Lung (tissue), 12 donors: ENCODE measurements around the gene XRCC3. TPM values are rescaled to one million over a fixed set of nuclear protein-coding genes. Genes with fewer than 3 reads are reported as not detected.

Experiments used
- ATAC-seq: fragments of 200-7000 bp; cut with Tn5 transposase; one replicate; pipeline ENCODE4 v1.9.1; 2020; ENCODE audit warnings: moderate number of reproducible peaks; ENCODE audit not compliant: insufficient read depth, low FRiP score
- DNase-seq, 3 donors: peaks; one replicate each; pipeline ENCODE4 v3.0.0-alpha.2; 2013 to 2017
- H3K27ac ChIP-seq, 2 donors: one replicate each; pipeline ENCODE4 v1.5.1; 2013; ENCODE audit warnings: mild to moderate bottlenecking in 2 of 2, moderate library complexity in 2 of 2, control low read depth in 1 of 2, inconsistent platforms in 1 of 2, low read depth in 1 of 2, low read length in 1 of 2
- H3K27me3 ChIP-seq, 3 donors: one replicate each; pipeline ENCODE4 v1.5.1; 2013; ENCODE audit warnings: low read length in 2 of 3; ENCODE audit not compliant: control insufficient read depth in 3 of 3, insufficient read depth in 3 of 3
- H3K36me3 ChIP-seq, 4 donors: one replicate each; pipeline ENCODE4 v1.5.1; 2013; ENCODE audit warnings: low read length in 4 of 4, mild to moderate bottlenecking in 1 of 4, moderate library complexity in 1 of 4; ENCODE audit not compliant: control insufficient read depth in 4 of 4, insufficient read depth in 4 of 4
- H3K4me1 ChIP-seq, 5 donors: one replicate each; pipeline ENCODE4 v1.5.1; 2013; ENCODE audit warnings: low read length in 5 of 5, mild to moderate bottlenecking in 2 of 5, moderate library complexity in 1 of 5; ENCODE audit not compliant: control insufficient read depth in 5 of 5, insufficient read depth in 5 of 5
- H3K4me3 ChIP-seq: one replicate; pipeline ENCODE4 v1.5.1; 2013; ENCODE audit warnings: mild to moderate bottlenecking, control low read depth, moderate library complexity
- H3K9ac ChIP-seq, 2 donors: one replicate each; pipeline ENCODE4 v1.5.1; 2013; ENCODE audit warnings: low read length in 2 of 2, control low read depth in 1 of 2; ENCODE audit not compliant: insufficient read depth in 1 of 2
- H3K9me3 ChIP-seq, 4 donors: one replicate each; pipeline ENCODE4 v1.5.1; 2013; ENCODE audit warnings: low read length in 3 of 4, mild to moderate bottlenecking in 1 of 4, moderate library complexity in 1 of 4; ENCODE audit not compliant: control insufficient read depth in 4 of 4, insufficient read depth in 3 of 4
- CTCF ChIP-seq: IDR thresholded peaks from 2 replicates; pipeline ENCODE4 v1.5.1; 2012; ENCODE audit warnings: mild to moderate bottlenecking; ENCODE audit errors: control extremely low read depth, extremely low read depth
- WGBS, 2 donors: extraction: QIAGEN DNeasy Blood & Tissue Kit; methylation state at CpG; one replicate each; pipeline ENCODE4 v1.1.7; 2013; 5-methylcytosine and 5-hydroxymethylcytosine counted together
- polyA plus RNA-seq, 2 donors: library from polyadenylated mRNA; stranded (reverse); fragments of 200-250 nt; gene quantifications; one replicate each; pipeline ENCODE4 v1.2.1, GENCODE V29; 2013
- total RNA-seq, 2 donors: library from RNA; depleted of rRNA in 1 of 2; stranded (reverse); fragments of >200 nt in 1 of 2; gene quantifications; one replicate each; pipeline ENCODE4 v1.2.1, GENCODE V29; 2014 to 2021
- donor health status: control.
- donor health status: control.
- donor health status: Bipolar disorder and iron deficiency.
- donor health status: healthy.
- donor health status: DM: yes; HTN: yes; CAD: no.

The XRCC3 gene
- total and polyA plus RNA-seq, 4 donors: 4.4 to 10.4 (median 6.0) TPM

GRCh38 chr14:103705118-103705503 is 10.1 kb downstream of the XRCC3 start:
- ATAC-seq (peak; percentile 65), DNase-seq (peak; percentile 77 to 85 (median 81))
- no peak for TF ChIP-seq CTCF
- 21 to 29% methylated on average over 15 of the region's 15 CpGs for WGBS, 2 donors
- Histone ChIP-seq H3K9ac (peak overlapping the region in 1 of 2 donors; percentile 9), H3K4me1 (peaks cover 0 to 7% (median 3%) of the 10 kb centered on the region in 5 donors), H3K36me3 (peaks cover 2 to 50% (median 24%) of the 10 kb centered on the region in 4 donors), H3K9me3 (no peaks in the 10 kb centered on the region), H3K27ac (peak overlapping the region in 1 of 2 donors; percentile 91), H3K4me3 (no peak overlapping the region), H3K27me3 (no peaks in the 10 kb centered on the region)

- H3K4me1 ChIP-seq: peaks cover 0 to 7% (median 3%) of the 10 kb centered on the region in 5 donors
- H3K27me3 ChIP-seq: no peaks in the 10 kb centered on the region
- H3K36me3 ChIP-seq: peaks cover 2 to 53% (median 25%) of the 10 kb centered on the region in 4 donors
- WGBS, 2 donors: 44 to 52% methylated on average over 13 of the region's 13 CpGs
- H3K9me3 ChIP-seq: no peaks in the 10 kb centered on the region
- peak overlapping the region in 1 of 2 donors; percentile 9 for H3K9ac ChIP-seq
- no peak for ATAC-seq
- no peak for DNase-seq
- peak overlapping the region in 1 of 2 donors; percentile 91 for H3K27ac ChIP-seq
- TF ChIP-seq CTCF: no peak
- H3K4me3 ChIP-seq: no peak overlapping the region
Measured at GRCh38 chr14:103704708-103705107, 10.5 kb downstream of the XRCC3 start.

- ATAC-seq (no peak), DNase-seq (peak in 2 of 3 donors; percentile 32 to 37)
- no peak for TF ChIP-seq CTCF
- WGBS, 2 donors: 67 to 69% methylated on average over 24 of the region's 24 CpGs
- Histone ChIP-seq H3K9ac (no peak overlapping the region), H3K4me1 (peaks cover 0 to 8% (median 3%) of the 10 kb centered on the region in 5 donors), H3K4me3 (no peak overlapping the region), H3K27ac (peak overlapping the region in 1 of 2 donors; percentile 62), H3K9me3 (no peaks in the 10 kb centered on the region), H3K36me3 (peaks cover 2 to 63% (median 27%) of the 10 kb centered on the region in 4 donors), H3K27me3 (no peaks in the 10 kb centered on the region)
Measured at GRCh38 chr14:103703433-103704385, 11.5 kb downstream of the XRCC3 start.
